Measurements from ENCODE around the gene TF.

DNA sequence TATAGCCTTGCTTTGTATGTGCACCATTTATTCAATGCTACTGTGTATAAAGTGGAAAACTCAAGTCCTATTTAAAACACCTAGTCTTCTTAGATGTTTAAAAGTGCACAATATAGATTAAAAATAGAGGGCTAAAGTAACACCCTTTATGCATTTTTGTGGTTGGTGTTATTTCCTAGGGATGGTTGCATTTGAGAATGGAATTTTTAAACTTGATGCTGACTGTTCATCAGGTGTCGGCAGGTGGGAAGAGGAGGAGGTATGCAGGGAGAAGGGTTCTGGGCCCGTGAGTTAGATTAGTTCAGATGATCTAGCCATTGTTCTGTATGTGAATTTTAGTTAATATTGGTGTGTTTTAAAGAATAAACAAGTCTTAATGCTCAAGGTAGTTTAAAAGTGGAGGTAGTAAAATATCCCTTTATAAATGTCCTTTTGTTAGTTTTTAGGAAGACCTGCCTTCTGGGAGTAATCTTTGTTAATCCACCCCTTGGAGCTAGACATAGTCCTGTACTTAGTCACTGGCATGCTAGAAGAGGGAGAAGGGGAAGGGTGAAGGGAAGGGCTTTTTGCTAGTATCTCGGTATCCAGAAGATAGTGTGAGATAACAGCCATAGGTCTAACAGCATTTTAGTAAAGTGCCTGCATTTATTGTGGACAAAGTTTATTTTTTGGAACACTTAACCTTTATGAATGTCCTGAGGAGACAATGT lies 51.4 kb downstream of the TF start:
- TF ChIP-seq, protein P1, sequence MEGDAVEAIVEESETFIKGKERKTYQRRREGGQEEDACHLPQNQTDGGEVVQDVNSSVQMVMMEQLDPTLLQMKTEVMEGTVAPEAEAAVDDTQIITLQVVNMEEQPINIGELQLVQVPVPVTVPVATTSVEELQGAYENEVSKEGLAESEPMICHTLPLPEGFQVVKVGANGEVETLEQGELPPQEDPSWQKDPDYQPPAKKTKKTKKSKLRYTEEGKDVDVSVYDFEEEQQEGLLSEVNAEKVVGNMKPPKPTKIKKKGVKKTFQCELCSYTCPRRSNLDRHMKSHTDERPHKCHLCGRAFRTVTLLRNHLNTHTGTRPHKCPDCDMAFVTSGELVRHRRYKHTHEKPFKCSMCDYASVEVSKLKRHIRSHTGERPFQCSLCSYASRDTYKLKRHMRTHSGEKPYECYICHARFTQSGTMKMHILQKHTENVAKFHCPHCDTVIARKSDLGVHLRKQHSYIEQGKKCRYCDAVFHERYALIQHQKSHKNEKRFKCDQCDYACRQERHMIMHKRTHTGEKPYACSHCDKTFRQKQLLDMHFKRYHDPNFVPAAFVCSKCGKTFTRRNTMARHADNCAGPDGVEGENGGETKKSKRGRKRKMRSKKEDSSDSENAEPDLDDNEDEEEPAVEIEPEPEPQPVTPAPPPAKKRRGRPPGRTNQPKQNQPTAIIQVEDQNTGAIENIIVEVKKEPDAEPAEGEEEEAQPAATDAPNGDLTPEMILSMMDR (IDR thresholded peaks at IDR 0.05; ENCODE audit: low read depth, low read length), result no peak
- TF ChIP-seq, protein P2, sequence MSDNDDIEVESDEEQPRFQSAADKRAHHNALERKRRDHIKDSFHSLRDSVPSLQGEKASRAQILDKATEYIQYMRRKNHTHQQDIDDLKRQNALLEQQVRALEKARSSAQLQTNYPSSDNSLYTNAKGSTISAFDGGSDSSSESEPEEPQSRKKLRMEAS (IDR thresholded peaks at IDR 0.05; ENCODE audit: low read depth, low read length), result no peak
